ENCODE data around the gene PEDS1.
A peak's percentile ranks its signal among the peaks of the same experiment; 100 is the strongest.
"Not testable (repeated sequence)": the region's sequence is repeated elsewhere in the genome, so short reads cannot be mapped to it uniquely, and the experiment has no call there.

The PEDS1 gene

DNA sequence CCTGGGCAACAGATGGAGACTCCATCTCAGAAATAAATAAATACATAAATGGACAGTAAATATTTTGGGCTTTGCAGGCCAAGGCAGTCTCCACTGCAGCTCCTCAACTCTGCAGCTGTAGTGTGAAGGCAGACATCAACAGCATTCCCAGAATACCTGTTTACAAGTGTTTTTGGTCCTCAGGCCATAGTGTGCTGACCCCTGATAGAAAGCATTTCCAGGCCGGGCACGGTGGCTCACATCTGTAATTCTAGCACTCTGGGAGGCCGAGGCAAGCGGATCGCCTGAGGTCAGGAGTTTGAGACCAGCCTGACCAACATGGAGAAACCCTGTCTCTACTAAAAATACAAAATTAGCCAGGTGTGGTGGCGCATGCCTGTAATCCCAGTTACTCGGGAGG is 18.4 kb downstream of the PEDS1 start:
- DNase-seq (ENCODE audit: low spot score), result not testable (repeated sequence)

- DNase-seq (ENCODE audit: low spot score), result no peak
Observed at GRCh38 chr20:50133474-50134217, 19.9 kb downstream of the PEDS1 start.

DNA sequence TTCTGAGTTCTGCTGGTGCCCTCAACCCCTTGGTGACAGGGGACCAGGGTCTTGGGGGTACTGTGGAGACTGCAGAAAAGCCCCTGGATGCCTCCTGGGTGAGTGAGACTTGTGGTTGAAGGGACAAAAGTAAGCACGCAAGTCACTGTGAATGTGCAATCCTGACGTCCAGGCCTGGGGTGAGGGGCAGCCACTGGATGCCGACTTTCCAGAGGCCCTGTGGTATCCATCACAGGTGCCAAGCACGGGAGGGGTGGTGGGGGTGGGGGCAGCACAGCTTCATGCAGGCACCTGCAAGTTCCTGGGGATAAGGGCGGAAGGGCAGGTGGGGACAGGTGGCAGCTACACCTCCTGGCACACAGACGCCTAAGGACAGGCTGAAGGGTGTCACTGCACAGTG is 20.5 kb downstream of the PEDS1 start:
- no peak for DNase-seq (ENCODE audit: low spot score)

DNA sequence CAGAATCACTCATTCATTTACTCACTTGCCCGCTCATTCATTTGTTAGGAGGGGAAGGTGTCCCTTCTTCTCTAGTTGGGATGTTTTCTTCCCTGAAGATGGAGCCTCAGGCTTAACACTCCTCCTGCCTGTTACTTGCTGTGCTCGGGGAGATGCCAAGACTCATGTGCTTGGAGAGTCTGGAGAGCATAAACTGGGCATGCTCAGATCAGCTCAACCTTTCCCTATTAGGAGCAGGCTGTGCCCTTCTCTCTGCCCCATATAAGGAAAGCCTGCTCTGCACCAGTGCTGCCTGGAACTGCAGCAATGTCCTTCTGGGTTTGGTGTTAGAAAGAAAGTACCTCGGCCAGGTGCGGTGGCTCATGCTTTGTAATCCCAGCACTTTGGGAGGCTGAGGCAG is 22.5 kb downstream of the PEDS1 start:
- no peak for DNase-seq (ENCODE audit: low spot score)

DNA sequence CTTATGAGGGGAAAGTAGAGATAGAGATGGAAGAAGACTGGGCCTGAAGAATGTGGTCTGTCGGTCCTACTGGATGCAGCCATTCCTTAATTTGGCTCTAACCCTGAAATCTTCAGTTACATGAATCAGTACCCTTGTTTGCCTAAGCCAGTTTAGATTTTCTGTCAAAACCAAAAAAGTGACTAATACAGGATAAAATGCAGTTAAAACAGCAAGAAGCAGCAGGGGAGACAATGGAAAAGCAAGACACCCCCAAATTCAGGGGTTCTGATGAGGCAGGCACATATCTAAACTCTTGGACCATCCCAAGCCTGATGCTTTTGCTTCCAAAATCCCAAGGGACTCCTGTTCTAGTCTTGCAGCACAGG is 23.2 kb downstream of the PEDS1 start:
- DNase-seq (ENCODE audit: low spot score), result no peak

DNA sequence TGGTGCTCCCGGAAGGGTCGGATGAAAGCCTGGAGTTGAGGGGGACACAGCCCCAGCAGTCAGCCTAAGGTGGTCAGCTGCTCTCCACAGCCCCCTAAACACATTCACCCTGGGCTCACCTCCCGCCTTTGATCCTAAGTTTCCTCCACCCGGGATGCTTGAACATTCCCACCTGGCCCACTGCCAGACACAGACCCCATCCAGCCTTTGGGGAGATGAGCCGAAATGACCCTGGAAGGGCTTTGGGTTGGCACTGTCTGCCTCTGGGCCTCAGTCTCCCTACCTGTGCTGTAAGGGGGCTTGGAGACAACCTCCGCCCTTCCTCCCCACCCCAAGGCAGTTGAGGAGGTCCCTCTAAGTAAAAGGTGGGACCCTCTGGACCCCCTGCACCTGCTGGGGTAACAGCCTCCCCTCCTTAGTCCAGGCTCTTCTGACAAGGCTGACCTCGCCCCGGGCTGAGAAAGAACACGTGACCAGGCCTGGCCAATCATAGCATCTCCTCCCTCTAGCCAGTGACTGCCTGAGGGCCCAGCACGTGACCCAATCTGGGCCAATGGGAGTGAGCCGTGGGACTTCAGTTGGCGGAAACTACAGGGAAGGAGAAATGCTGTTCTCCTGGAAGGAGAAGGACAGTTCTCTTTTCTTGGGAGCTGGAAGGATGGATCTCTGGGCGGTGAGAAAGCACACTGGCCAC is 23.7 kb downstream of the PEDS1 start:
- DNase-seq (ENCODE audit: low spot score), result peak; percentile 62

DNA sequence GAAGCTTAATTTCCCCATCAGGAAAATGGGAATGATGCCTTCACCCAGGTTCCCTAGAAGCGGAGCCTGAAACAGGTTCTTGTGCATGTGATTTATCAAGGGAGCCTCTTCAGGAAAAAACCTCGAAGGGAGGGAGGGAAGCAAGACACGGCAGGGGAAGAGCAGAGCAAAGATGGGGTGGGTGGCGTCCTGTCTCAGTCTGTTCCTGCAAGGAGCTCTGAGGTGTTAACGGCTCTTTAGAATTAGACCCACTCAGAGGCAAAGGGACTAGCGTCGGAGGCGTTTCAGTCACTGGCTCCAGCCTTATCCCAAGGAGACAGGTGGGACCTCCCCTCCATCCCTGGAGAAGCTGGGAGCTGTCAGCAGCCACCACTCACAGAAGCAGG is 25.0 kb downstream of the PEDS1 start:
- DNase-seq (ENCODE audit: low spot score), result no peak

DNA sequence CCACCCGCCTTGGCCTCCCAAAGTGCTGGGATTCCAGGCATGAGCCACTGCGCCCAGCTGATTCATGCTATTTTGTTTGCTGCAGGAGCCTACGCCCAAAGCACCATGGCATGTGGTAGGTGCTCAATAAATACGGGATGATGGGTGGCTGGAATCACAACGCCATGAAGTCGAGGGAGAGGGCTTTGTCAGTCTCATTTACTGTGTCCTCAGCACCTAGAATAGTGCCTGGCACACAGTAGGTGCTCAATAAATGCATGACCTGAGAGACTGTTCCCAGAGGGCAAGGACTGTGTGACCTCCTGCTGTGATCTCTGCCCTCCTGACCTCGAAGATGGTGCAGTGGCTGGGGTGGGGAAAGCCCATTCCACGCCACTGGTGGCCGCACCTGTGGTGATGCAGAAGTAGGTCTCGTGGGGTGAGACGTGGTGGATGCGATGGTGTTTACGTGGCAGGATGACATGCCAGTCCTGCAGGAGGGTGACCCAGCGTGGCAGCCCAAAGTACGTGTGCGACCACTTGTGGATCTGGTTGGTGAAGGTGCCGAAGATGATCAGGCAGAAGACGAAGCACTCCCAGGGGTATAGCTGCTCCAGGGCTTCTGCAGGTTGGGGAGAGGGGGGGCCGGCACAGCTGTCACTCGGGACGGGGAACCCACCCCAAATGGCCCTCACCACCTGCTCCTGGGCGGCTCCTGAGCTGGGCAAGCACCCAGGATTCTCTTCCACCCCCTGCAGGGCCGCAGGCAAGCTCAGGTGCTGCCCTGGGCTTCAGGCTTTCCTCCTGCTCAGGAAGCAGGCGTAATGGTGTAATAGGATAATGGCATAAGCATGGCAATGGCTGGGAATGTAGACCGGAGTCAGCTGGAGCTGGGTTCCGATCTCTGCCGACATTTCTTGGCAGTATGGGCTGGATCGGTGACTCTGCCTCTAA is 25.7 kb downstream of the PEDS1 start:
- DNase-seq (ENCODE audit: low spot score), result peak; percentile 54

- no peak for DNase-seq (ENCODE audit: low spot score)
Observed at GRCh38 chr20:50126662-50127061, 26.9 kb downstream of the PEDS1 start.

GRCh38 chr20:50125279-50125678 is 28.2 kb downstream of the PEDS1 start:
- no peak for DNase-seq (ENCODE audit: low spot score)

DNA sequence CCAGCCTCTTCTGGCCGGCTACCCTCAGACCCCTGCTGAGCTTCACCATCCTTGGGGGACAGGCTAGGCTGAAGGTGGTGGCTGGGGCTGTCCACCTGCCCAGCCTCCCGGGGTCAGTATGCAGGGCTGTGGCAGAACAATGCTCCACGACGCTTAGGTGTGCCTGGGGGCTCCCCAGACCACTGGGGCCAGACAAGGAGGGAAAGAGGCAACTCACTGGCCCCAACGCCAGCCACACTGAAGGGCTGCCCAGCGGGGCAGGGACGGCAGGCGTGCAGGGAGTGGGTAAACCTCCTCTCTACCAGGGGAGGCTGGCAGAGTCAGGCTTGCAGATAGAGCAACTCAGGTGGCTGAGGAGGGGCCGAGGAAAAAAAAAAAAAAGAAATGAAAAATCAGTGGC is 29.0 kb downstream of the PEDS1 start:
- DNase-seq (ENCODE audit: low spot score), result no peak

- no peak for DNase-seq (ENCODE audit: low spot score)
Observed at GRCh38 chr20:50123418-50123817, 30.1 kb downstream of the PEDS1 start.

GRCh38 chr20:50122763-50123162 is 30.8 kb downstream of the PEDS1 start:
- no peak for DNase-seq (ENCODE audit: low spot score)

GRCh38 chr20:50121858-50122271 is 31.7 kb downstream of the PEDS1 start:
- no peak for DNase-seq (ENCODE audit: low spot score)

GRCh38 chr20:50120935-50121693 is 32.4 kb downstream of the PEDS1 start:
- DNase-seq (ENCODE audit: low spot score), result peak; percentile 86

- DNase-seq (ENCODE audit: low spot score), result no peak
Observed at GRCh38 chr20:50118203-50118602, 35.3 kb downstream of the PEDS1 start.

GRCh38 chr20:50116368-50116999 is 37.0 kb downstream of the PEDS1 start:
- DNase-seq (ENCODE audit: low spot score), result no peak

- peak; percentile 91 for DNase-seq (ENCODE audit: low spot score)
Observed at GRCh38 chr20:50115591-50116367, 37.7 kb downstream of the PEDS1 start.

- DNase-seq (ENCODE audit: low spot score), result no peak
Observed at GRCh38 chr20:50115041-50115512, 38.4 kb downstream of the PEDS1 start.

DNA sequence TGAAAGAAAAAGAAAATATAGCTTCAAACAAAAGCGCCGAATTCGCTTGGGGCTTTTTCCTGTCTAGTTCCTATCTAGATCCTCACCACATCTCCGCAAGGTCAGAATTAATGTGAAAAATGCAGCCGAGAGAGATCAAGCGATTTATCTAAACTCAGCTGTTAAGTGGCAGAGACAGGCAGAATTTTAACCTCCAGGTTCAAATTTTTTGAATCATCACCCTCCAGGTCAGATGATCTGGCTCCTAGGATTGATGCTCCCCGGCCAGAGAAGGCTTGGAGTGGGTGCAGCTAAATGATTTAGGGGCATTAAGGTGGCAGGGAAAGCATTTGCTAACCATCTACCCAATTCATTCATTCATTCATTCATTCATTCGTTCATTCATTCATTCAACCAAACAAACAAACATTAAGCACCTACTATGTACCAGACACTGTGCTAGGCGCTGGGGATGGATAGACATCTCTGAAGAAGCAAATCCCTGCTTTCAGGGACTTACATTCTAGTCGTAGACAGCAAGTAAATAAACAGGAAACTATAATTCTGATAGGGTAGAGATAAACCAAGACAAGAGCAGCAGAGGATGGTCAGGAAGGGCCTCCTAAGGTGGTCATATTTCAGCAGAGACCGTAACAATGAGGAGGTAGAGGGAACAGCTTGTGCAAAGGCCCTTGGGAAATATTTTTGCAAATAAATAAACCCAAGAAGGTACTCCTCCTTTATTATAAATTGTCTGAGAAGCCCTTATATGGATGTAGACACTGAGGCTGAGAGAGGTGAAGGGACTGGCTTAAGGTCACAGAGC is 39.9 kb downstream of the PEDS1 start:
- no peak for DNase-seq (ENCODE audit: low spot score)
